GOT3 (cell line): Measurements from ENCODE around the gene SUCO.
"Not testable (repeated sequence)": the region's sequence is repeated elsewhere in the genome, so short reads cannot be mapped to it uniquely, and the experiment has no call there.

ENCODE experiments used
- DNase-seq: peaks from one replicate; lab custom pipeline; 2025; ENCODE audit warnings: mixed read lengths; lab: John Stamatoyannopoulos, UW

SUCO gene

GRCh38 chr1:172559572-172560210 is 26.7 kb downstream of the SUCO start:
- DNase-seq = no peak

- DNase-seq = no peak
Measured at GRCh38 chr1:172561252-172561651, 28.3 kb downstream of the SUCO start.

GRCh38 chr1:172566196-172566997 is 33.4 kb downstream of the SUCO start:
- no peak for DNase-seq

GRCh38 chr1:172567720-172568119 is 34.8 kb downstream of the SUCO start:
- DNase-seq = no peak

GRCh38 chr1:172574080-172574479 is 41.1 kb downstream of the SUCO start:
- DNase-seq = no peak

GRCh38 chr1:172578586-172578985 is 45.6 kb downstream of the SUCO start:
- DNase-seq = no peak

GRCh38 chr1:172581273-172581672 is 48.3 kb downstream of the SUCO start:
- no peak for DNase-seq

GRCh38 chr1:172581779-172582178 is 48.8 kb downstream of the SUCO start:
- DNase-seq = no peak

GRCh38 chr1:172582889-172583288 is 49.9 kb downstream of the SUCO start:
- DNase-seq = no peak

- DNase-seq = no peak
Measured at GRCh38 chr1:172585348-172585747, 52.4 kb downstream of the SUCO start.

- no peak for DNase-seq
Measured at GRCh38 chr1:172585861-172586260, 52.9 kb downstream of the SUCO start.

- DNase-seq = no peak
Measured at GRCh38 chr1:172588296-172589291, 55.6 kb downstream of the SUCO start.

GRCh38 chr1:172589553-172589952 is 56.6 kb downstream of the SUCO start:
- no peak for DNase-seq

GRCh38 chr1:172591429-172591828 is 58.5 kb downstream of the SUCO start:
- not testable (repeated sequence) for DNase-seq

- not testable (repeated sequence) for DNase-seq
Measured at GRCh38 chr1:172595066-172595465, 62.1 kb downstream of the SUCO start.

GRCh38 chr1:172596782-172597181 is 63.8 kb downstream of the SUCO start:
- not testable (repeated sequence) for DNase-seq

GRCh38 chr1:172599912-172600311 is 67.0 kb downstream of the SUCO start:
- DNase-seq = no peak

- no peak for DNase-seq
Measured at GRCh38 chr1:172600615-172601014, 67.7 kb downstream of the SUCO start.

- no peak for DNase-seq
Measured at GRCh38 chr1:172601046-172601630, 68.2 kb downstream of the SUCO start.

- no peak for DNase-seq
Measured at GRCh38 chr1:172602706-172603105, 69.8 kb downstream of the SUCO start.

- no peak for DNase-seq
Measured at GRCh38 chr1:172603816-172604215, 70.9 kb downstream of the SUCO start.

- no peak for DNase-seq
Measured at GRCh38 chr1:172605641-172606040, 72.7 kb downstream of the SUCO start.
